T-helper 2 cell treated with Interferon-gamma antibody and Interleukin-4, amounts not matched to agents 100 ng/mL and 5 ng/mL, for 36 hours (primary cell): ENCODE measurements around the gene COMP. TPM values are rescaled to one million over a fixed set of nuclear protein-coding genes. Genes with fewer than 3 reads are reported as not detected.

Source experiments
- intact Hi-C: fragments of 100-400 bp; cut with micrococcal nuclease; formaldehyde crosslinking; loops from one replicate; pipeline ENCODE4 v1.15.1; 2023
- total RNA-seq: library from RNA; stranded (reverse); gene quantifications from 2 replicates; pipeline ENCODE4 v1.2.3, GENCODE V29; 2022

COMP gene
- total RNA-seq, 1 donor from 2014 or later: not detected

DNA sequence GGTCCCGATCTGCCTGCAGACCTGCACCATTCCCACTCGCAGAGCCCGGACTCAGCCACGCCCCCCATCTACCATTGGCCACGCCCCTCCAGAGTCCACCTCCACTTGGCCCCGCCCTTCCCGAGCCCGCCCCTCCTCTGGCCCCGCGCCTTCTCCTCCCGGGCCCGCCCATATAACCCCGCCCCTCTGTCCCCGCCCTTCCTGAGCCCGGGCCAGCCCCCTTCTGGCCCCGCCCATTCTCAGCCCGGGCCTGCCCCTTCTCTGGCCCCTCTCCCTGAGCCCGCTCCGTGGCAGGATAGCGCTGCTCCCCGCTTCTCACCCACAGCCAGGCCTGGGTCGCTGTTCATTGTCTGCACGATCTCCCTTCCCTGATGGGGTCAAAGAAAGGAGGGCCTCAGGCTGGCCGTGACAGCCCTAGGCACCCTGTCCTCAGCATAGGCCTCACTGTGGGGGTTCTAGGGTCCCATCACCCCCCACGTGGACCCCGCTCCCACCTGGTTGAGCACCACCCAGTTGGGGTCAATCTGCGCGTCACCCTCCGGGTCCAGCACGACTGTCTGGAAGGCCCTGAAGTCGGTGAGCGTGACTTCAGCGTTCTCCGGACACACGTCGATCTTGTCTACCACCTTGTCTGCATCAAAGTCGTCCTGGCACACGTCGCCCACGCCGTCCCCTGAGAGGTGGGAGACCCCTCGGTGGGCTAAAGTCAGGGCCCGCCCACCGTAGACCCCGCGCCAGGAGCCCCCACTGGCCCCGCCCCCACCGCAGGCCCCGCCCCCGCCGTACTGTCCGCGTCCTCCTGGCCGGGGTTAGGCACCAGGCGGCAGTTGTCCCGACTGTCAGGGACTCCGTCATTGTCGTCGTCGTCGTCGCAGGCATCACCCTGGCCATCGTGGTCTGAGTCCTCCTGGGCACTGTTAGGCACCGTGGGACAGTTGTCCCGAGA is 5.7 kb downstream of the COMP start:
- intact Hi-C loops: loop anchor here (5.0 kb wide), 1 partner anchor 173 kb away; the partner anchor contains the start of gene TMEM59L

GRCh38 chr19:18784786-18785120 is 6.4 kb downstream of the COMP start:
- intact Hi-C loops: loop anchor here (5.0 kb wide), 1 partner anchor 172 kb away; the partner anchor contains the start of gene TMEM59L

DNA sequence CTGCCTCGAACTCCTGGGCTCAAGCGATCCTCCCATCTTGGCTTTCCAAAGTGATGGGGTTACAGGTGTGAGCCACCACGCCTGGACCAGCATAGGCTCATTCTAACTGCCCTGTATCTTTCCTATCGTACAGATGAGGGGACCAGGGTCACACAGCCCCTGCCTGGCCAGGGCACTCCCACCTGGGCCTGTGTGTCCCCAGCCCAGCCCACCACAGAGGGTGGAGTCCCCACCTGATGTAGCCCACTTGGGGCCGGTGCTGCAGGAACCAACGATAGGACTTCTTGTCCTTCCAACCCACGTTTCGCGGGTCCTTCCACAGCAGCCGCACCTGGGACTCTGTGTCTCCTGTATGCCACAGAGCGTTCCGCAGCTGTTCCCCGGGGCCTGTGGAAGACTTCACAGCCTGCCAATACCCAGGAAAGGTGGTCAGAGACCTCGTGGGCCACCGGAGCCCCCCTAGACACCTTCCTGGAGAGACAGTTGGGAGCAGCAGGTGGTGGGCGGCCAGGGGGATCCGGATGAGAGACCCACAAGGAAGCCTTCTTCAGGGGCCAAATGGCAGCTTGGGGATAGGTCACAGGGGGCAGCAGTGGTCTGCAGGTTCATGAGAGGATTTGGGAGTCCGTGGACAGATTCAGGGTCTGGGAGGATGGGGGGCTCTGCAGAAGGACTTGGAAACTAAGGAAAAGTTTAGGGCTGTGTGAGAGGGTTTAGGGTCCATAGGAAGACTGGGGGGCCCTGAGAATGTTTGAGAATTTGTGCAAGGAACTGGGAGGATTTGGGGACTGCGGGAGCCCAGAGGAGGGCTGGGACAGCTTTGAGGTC is 6.9 kb downstream of the COMP start:
- intact Hi-C loops: no loop called here

DNA sequence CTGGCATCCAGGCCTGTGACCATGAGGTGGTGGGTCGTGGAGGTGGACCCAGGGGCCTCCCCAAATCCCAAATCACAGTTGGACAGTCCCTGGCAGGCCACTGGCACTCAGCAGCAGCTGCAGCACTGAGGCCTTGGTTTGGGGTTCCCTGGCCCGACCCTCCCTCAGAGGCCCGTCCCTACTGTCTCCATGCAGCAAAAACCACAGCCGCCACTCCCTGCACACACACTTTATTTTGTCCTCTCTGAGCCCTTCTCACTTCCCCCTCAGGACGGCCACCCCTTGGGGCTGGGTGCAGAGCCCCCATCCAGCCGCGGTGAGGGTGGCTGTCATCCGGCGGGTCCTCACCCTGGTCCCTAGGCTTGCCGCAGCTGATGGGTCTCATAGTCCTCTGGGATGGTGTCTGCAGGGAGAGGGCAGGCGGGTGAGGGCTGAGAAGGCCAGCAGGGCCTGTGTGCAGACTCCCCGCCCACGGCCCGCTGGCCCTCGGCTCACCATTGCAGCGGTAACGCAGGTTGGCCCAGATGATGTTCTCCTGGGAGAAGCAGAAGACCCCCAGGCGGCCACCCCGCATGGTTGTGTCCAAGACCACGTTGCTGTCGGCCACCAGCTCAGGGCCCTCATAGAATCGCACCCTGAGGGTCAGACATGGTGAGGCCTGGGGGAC is 8.4 kb downstream of the COMP start:
- intact Hi-C loops: no loop called here

DNA sequence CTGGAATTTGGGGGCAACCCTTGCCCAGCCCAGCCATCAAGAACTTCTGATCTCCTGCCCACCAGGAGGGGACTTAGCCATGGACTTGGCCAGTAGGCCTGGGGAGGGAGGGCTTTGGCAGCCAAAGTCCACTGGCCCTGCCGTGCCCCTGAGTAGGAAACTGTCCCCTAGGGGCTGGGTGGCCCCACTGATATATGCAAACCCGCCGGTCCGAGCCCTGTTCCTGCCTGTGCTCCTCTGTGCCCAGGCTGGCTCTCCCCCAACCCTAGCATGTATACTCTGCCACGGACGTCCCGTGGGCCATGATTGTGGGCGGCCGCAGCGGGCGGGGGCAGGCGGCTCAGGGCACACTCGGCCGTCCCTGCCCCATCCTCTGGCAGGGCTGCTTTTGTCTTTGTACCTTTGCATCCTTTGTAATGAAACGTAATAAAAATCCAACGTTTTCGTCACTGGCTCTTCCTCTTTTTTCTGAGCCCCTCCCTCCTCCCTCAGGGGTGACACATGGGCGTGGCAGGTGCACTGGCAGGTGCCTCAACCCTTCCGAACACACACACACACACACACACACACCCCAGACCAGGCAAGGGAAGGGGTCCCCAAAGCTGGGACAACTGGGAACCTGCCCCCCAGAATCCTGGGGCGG is 9.1 kb downstream of the COMP start:
- intact Hi-C loops: no loop called here

DNA sequence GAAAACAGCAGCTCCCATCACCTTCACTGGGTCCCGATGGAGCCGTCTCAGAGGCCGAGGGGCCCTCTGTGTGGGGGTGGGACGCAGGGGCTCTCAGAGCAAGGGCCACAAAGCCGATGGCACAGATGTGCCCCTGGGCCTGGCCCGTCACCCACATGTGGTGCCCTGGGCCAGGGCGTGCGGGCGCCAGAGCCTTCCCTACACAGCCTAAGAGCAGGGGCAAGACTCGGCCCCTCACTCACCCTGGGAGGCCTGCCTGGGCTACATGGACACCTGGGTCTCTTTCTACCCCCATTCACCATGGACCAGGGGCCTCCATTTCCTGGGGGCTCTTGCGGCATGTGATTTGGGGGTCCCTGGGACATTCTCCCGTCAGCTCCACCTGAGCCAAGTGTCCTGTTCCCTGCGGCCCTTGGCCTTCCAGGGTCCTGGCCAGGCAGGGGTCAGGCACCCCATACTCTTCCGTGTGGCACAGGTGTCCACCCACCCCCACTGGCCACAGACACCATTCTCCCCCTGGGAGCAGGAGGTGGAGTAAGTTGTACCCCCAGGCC is 10.0 kb downstream of the COMP start:
- intact Hi-C loops: no loop called here

- intact Hi-C loops: no loop called here
These were observed 10.5 kb downstream of the COMP start for GRCh38 chr19:18780631-18781030.

DNA sequence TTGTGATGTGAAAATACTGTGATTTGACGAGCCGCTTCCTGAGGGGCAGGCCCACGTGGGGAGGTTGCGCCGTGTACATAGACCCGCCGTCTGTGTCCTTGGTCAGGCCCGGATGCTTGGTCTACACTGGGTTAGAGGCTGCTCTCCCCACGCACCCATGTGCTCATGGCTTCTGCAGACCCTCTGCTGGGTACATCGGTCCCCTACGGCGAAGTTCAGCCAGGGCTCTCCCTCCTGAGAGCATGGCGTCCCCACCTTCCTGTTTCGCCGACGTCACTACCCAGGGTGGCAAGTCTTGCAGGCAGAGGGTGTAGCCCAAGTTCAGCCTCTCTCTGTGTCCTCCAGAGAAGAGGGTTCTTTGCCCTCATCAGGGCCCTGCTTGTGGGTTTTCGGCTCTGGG is 11.0 kb downstream of the COMP start:
- intact Hi-C loops: no loop called here

- intact Hi-C loops: no loop called here
These were observed 12.1 kb downstream of the COMP start for GRCh38 chr19:18778826-18779495.

GRCh38 chr19:18778076-18778389 is 13.1 kb downstream of the COMP start:
- intact Hi-C loops: no loop called here

- intact Hi-C loops: no loop called here
These were observed 13.6 kb downstream of the COMP start for GRCh38 chr19:18777301-18778075.

- intact Hi-C loops: no loop called here
These were observed 14.4 kb downstream of the COMP start for GRCh38 chr19:18776736-18777135.

- intact Hi-C loops: no loop called here
These were observed 14.9 kb downstream of the COMP start for GRCh38 chr19:18776288-18776594.

GRCh38 chr19:18775586-18776287 is 15.4 kb downstream of the COMP start:
- intact Hi-C loops: no loop called here

DNA sequence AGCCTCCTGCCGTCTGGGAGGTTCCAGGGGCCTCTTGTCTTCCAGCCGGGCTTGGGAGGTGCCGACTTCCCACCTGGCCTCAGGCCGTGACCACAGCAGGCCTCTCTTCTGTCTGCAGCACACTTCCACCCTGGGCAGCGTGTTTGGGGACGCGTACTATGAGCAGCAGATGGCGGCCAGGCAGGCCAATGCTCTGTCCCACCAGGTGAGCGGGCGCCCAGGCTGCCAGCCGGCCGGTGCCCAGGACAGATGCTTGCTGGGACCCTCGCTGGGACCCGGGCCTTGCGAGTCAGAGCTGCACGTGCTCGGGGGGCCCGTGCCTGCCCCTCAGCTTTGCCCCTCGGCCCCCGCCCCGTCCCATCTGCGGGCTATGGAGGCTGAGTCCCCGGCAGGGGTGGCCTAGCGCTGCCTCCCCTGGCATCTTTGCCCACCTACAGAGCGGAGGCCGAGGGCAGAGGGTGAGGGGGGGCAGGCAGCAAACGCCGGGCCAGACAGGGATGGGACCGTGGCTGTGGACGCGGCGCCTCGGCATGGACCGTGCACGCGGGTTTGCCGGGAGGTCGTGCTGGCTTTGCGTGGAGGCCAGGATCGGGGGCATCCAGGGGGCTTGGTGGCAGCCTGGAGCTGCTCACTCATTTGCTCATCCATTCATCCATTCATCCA is 16.2 kb downstream of the COMP start:
- intact Hi-C loops: no loop called here

- intact Hi-C loops: no loop called here
These were observed 17.0 kb downstream of the COMP start for GRCh38 chr19:18774107-18774506.

DNA sequence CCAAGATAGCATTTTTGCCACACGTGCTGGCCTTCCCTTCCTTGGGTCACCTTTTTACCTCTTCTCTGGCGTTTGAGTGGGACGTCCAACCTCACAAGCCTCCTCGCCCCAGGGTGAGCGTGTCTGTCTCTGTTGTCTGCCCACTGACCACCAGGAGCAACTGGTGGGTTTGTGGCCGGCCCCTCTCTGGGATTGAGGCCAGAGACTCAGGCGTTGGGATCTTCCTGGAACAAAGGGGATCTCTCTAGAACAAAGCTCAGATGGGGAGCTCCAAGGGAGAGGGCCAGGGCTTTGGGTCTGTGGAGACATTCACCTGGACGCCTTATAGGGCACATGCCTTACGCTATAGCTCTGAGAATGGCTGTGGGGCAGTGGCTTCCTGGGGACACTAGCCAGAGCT is 17.4 kb downstream of the COMP start:
- intact Hi-C loops: no loop called here

GRCh38 chr19:18772620-18773587 is 18.2 kb downstream of the COMP start:
- intact Hi-C loops: no loop called here
